Activated naive CD4-positive, alpha-beta T cell treated with anti-CD3 and anti-CD28 coated beads for 36 hours (primary cell): Measurements from ENCODE around the gene IGSF9B. TPM values are rescaled to one million over a fixed set of nuclear protein-coding genes. Genes with fewer than 3 reads are reported as not detected.

ENCODE experiments used
- CTCF ChIA-PET: fragments of 350-600 bp; sonication (Branson Sonifier 250); formaldehyde crosslinking; loops from one replicate; lab custom pipeline; 2021; ENCODE audit warnings: antibody characterized with exemption; lab: Charles Lee
- DNase-seq: peaks from one replicate; pipeline ENCODE4 v3.0.0-alpha.2; 2020
- H3K27ac Mint-ChIP-seq: one replicate; pipeline ENCODE4 v1.8.0; 2021; ENCODE audit warnings: mild to moderate bottlenecking, mixed read lengths
- H3K27me3 Mint-ChIP-seq: one replicate; pipeline ENCODE4 v1.8.0; 2021; ENCODE audit warnings: low read depth, mixed read lengths
- H3K36me3 Mint-ChIP-seq: one replicate; pipeline ENCODE4 v1.8.0; 2021; ENCODE audit warnings: low read depth, mixed read lengths
- H3K4me1 Mint-ChIP-seq: one replicate; pipeline ENCODE4 v1.8.0; 2021; ENCODE audit warnings: low read depth, mixed read lengths
- H3K4me3 Mint-ChIP-seq: one replicate; pipeline ENCODE4 v1.8.0; 2021; ENCODE audit warnings: mild to moderate bottlenecking, moderate library complexity, mixed read lengths
- H3K9me3 Mint-ChIP-seq: one replicate; pipeline ENCODE4 v1.8.0; 2021; ENCODE audit warnings: mixed read lengths
- intact Hi-C: fragments of 100-400 bp; cut with micrococcal nuclease; formaldehyde crosslinking; loops from one replicate; pipeline ENCODE4 v1.15.1; 2023
- total RNA-seq, 2 experiments: library from RNA; stranded (reverse); gene quantifications; one replicate each; pipeline ENCODE4 v1.2.3, GENCODE V29; 2021

Gene IGSF9B
- total RNA-seq, 2 experiments from 2014 or later, result 26.5 to 34.0 TPM

GRCh38 chr11:133922078-133922870, 34.5 kb downstream of the IGSF9B start:
- H3K9me3 Mint-ChIP-seq, result no peaks in the 10 kb centered on the region
- no peak for DNase-seq
- CTCF ChIA-PET, result interaction anchor here (1.0 kb wide), 1 partner anchor 122 kb away, joined by 3 read pairs; no protein-coding TSS in a partner anchor
- H3K27me3 Mint-ChIP-seq, result no peaks in the 10 kb centered on the region
- intact Hi-C loops, result loop anchor here (10.0 kb wide), 1 partner anchor 413 kb away; the partner anchor contains the start of gene GLB1L2
- no peak overlapping the region for H3K27ac Mint-ChIP-seq
- no peak overlapping the region for H3K4me3 Mint-ChIP-seq
- peaks cover 3% of the 10 kb centered on the region for H3K4me1 Mint-ChIP-seq
- peaks cover 25% of the 10 kb centered on the region for H3K36me3 Mint-ChIP-seq

GRCh38 chr11:133921513-133921912, 35.3 kb downstream of the IGSF9B start:
- DNase-seq, result no peak
- peaks cover 25% of the 10 kb centered on the region for H3K36me3 Mint-ChIP-seq
- peaks cover 3% of the 10 kb centered on the region for H3K4me1 Mint-ChIP-seq
- H3K4me3 Mint-ChIP-seq, result no peak overlapping the region
- CTCF ChIA-PET, result no interaction called here
- H3K9me3 Mint-ChIP-seq, result no peaks in the 10 kb centered on the region
- H3K27ac Mint-ChIP-seq, result no peak overlapping the region
- intact Hi-C loops, result loop anchor here (10.0 kb wide), 1 partner anchor 413 kb away; the partner anchor contains the start of gene GLB1L2
- H3K27me3 Mint-ChIP-seq, result no peaks in the 10 kb centered on the region

- no peak for DNase-seq
- H3K27me3 Mint-ChIP-seq, result no peaks in the 10 kb centered on the region
- no peaks in the 10 kb centered on the region for H3K9me3 Mint-ChIP-seq
- H3K4me3 Mint-ChIP-seq, result no peak overlapping the region
- intact Hi-C loops, result loop anchor here (10.0 kb wide), 1 partner anchor 414 kb away; the partner anchor contains the start of gene GLB1L2
- peaks cover 3% of the 10 kb centered on the region for H3K4me1 Mint-ChIP-seq
- CTCF ChIA-PET, result no interaction called here
- H3K36me3 Mint-ChIP-seq, result peaks cover 25% of the 10 kb centered on the region
- no peak overlapping the region for H3K27ac Mint-ChIP-seq
These were observed 35.7 kb downstream of the IGSF9B start for GRCh38 chr11:133921026-133921425.

- Mint-ChIP-seq H3K4me3 (no peak overlapping the region), H3K27me3 (no peaks in the 10 kb centered on the region), H3K9me3 (no peaks in the 10 kb centered on the region), H3K4me1 (peaks cover 3% of the 10 kb centered on the region), H3K27ac (no peak overlapping the region), H3K36me3 (peaks cover 19% of the 10 kb centered on the region)
- CTCF ChIA-PET, result interaction anchor here (1.5 kb wide), 1 partner anchor 8 kb away, joined by 3 read pairs; no protein-coding TSS in a partner anchor
- no peak for DNase-seq
- intact Hi-C loops, result loop anchor here (10.0 kb wide), 1 partner anchor 414 kb away; the partner anchor contains the start of gene GLB1L2
These were observed 36.4 kb downstream of the IGSF9B start for GRCh38 chr11:133920109-133920990.

GRCh38 chr11:133919330-133920108, 37.2 kb downstream of the IGSF9B start:
- H3K4me3 Mint-ChIP-seq, result peak overlapping the region; percentile 15
- no peaks in the 10 kb centered on the region for H3K9me3 Mint-ChIP-seq

GRCh38 chr11:133918608-133919260, 38.0 kb downstream of the IGSF9B start:
- no peak overlapping the region for H3K27ac Mint-ChIP-seq

More at GRCh38 chr11:133919330-133920108, 37.2 kb downstream of the IGSF9B start:
- H3K27ac Mint-ChIP-seq, result no peak overlapping the region
- peaks cover 19% of the 10 kb centered on the region for H3K36me3 Mint-ChIP-seq
- intact Hi-C loops, result loop anchor here (10.0 kb wide), 1 partner anchor 415 kb away; the partner anchor contains the start of gene GLB1L2
- H3K4me1 Mint-ChIP-seq, result peaks cover 3% of the 10 kb centered on the region
- CTCF ChIA-PET, result interaction anchor here (1.5 kb wide), 1 partner anchor 9 kb away, joined by 3 read pairs; no protein-coding TSS in a partner anchor
- peak; percentile 19 for DNase-seq
- no peaks in the 10 kb centered on the region for H3K27me3 Mint-ChIP-seq

GRCh38 chr11:133917921-133918607, 38.7 kb downstream of the IGSF9B start:
- Mint-ChIP-seq H3K27ac (no peak overlapping the region), H3K4me1 (peaks cover 3% of the 10 kb centered on the region), H3K9me3 (no peaks in the 10 kb centered on the region), H3K27me3 (no peaks in the 10 kb centered on the region), H3K36me3 (peaks cover 20% of the 10 kb centered on the region), H3K4me3 (no peak overlapping the region)
- intact Hi-C loops, result no loop called here
- DNase-seq, result no peak
- CTCF ChIA-PET, result interaction anchor here (0.6 kb wide), 1 partner anchor 10 kb away, joined by 3 read pairs; no protein-coding TSS in a partner anchor

More at GRCh38 chr11:133918608-133919260, 38.0 kb downstream of the IGSF9B start:
- H3K36me3 Mint-ChIP-seq, result peaks cover 19% of the 10 kb centered on the region
- no peaks in the 10 kb centered on the region for H3K27me3 Mint-ChIP-seq
- peak; percentile 15 for DNase-seq
- CTCF ChIA-PET, result interaction anchor here (1.5 kb wide), 1 partner anchor 10 kb away, joined by 3 read pairs; no protein-coding TSS in a partner anchor
- intact Hi-C loops, result no loop called here
- peak overlapping the region; percentile 52 for H3K4me3 Mint-ChIP-seq
- H3K9me3 Mint-ChIP-seq, result no peaks in the 10 kb centered on the region
- peaks cover 3% of the 10 kb centered on the region for H3K4me1 Mint-ChIP-seq

- no peaks in the 10 kb centered on the region for H3K9me3 Mint-ChIP-seq
- H3K27ac Mint-ChIP-seq, result no peak overlapping the region
- H3K4me1 Mint-ChIP-seq, result peaks cover 3% of the 10 kb centered on the region
- H3K36me3 Mint-ChIP-seq, result peaks cover 24% of the 10 kb centered on the region
- intact Hi-C loops, result no loop called here
- no peak for DNase-seq
- CTCF ChIA-PET, result interaction anchor here (0.7 to 1.0 kb wide), 2 partner anchors 8 to 11 kb away, joined by 3 to 4 read pairs; no protein-coding TSS in a partner anchor
- no peaks in the 10 kb centered on the region for H3K27me3 Mint-ChIP-seq
- H3K4me3 Mint-ChIP-seq, result no peak overlapping the region
These were observed 39.9 kb downstream of the IGSF9B start for GRCh38 chr11:133916784-133917440.

- DNase-seq, result no peak
- intact Hi-C loops, result no loop called here
- Mint-ChIP-seq H3K4me3 (no peak overlapping the region), H3K27ac (no peak overlapping the region), H3K27me3 (no peaks in the 10 kb centered on the region), H3K4me1 (peaks cover 1% of the 10 kb centered on the region), H3K9me3 (no peaks in the 10 kb centered on the region), H3K36me3 (peaks cover 24% of the 10 kb centered on the region)
- CTCF ChIA-PET, result no interaction called here
These were observed 43.0 kb downstream of the IGSF9B start for GRCh38 chr11:133913761-133914160.

- Mint-ChIP-seq H3K4me1 (no peaks in the 10 kb centered on the region), H3K27me3 (no peaks in the 10 kb centered on the region), H3K4me3 (no peak overlapping the region), H3K9me3 (no peaks in the 10 kb centered on the region), H3K27ac (no peak overlapping the region), H3K36me3 (peaks cover 25% of the 10 kb centered on the region)
- no peak for DNase-seq
- CTCF ChIA-PET, result interaction anchor here (0.9 kb wide), 1 partner anchor 139 kb away, joined by 4 read pairs; no protein-coding TSS in a partner anchor
- intact Hi-C loops, result no loop called here
These were observed 45.6 kb downstream of the IGSF9B start for GRCh38 chr11:133911171-133911570.
